Measurements from ENCODE around the gene FAT1.

GRCh38 chr4:186588503-186588902 is 135.2 kb downstream of the FAT1 start:
- TF ChIP-seq POLR2AphosphoS5 (IDR thresholded peaks at IDR 0.05): no peak
- no peak for TF ChIP-seq CTCF (IDR thresholded peaks at IDR 0.05)
